ENCODE data around the gene HCFC1. TPM values are rescaled to one million over a fixed set of nuclear protein-coding genes. Genes with fewer than 3 reads are reported as not detected.
A peak's percentile ranks its signal among the peaks of the same experiment; 100 is the strongest.
"Not testable (repeated sequence)": the region's sequence is repeated elsewhere in the genome, so short reads cannot be mapped to it uniquely, and the experiment has no call there.

HCFC1 gene
- total RNA-seq, 2 experiments from 2014 or later: 136 to 138 TPM

DNA sequence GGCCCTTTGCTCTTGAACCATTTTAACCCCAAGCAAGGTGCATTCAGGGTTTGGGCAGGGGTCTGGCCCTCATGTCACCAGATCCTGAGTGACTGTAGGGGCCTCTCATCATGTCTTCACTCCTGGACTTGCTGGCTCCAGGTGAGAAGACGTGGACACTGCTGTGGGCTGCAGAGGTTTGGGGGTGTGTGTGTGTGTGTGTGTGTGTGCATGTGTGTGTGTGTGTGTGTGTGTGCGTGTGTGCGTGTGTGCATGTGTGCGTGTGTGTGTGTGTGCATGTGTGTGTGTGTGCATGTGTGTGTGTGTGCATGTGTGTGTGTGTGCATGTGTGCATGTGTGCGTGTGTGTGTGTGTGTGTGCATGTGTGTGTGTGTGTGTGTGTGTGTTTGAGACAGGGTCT lies 22.8 kb upstream of the HCFC1 start:
- H3K27me3 Mint-ChIP-seq; CTCF ChIA-PET; ATAC-seq; DNase-seq; H3K9me3 Mint-ChIP-seq (ENCODE audit: low read depth); H3K27ac Mint-ChIP-seq; H3K36me3 Mint-ChIP-seq; H3K4me3 Mint-ChIP-seq: not testable (repeated sequence)
- peaks cover 13% of the 10 kb centered on the region for H3K4me1 Mint-ChIP-seq

DNA sequence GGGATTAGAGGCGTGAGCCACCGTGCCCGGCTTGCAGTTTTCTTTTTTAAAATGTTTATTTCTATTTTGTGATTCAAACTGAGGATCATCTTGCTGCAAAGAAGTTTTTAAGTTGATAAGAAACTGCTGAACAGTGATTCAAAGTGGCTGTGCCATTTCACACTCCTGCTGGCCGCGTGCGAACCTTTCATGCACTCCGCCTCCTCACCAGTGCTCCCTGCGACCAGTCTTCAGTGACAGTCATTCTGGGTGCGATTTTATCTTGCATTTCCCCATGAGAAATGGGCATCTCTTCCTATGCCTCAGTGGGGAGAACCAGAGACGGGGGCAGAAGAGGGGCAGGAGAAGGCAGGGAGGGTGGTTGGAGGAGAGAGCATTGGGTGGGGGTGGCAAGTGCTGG lies 22.4 kb upstream of the HCFC1 start:
- H3K4me3 Mint-ChIP-seq: no peak overlapping the region
- no peaks in the 10 kb centered on the region for H3K27me3 Mint-ChIP-seq
- CTCF ChIA-PET: no interaction called here
- ATAC-seq: no peak
- no peaks in the 10 kb centered on the region for H3K9me3 Mint-ChIP-seq (ENCODE audit: low read depth)
- H3K27ac Mint-ChIP-seq: no peak overlapping the region
- no peaks in the 10 kb centered on the region for H3K36me3 Mint-ChIP-seq
- H3K4me1 Mint-ChIP-seq: peaks cover 16% of the 10 kb centered on the region
- DNase-seq: no peak

DNA sequence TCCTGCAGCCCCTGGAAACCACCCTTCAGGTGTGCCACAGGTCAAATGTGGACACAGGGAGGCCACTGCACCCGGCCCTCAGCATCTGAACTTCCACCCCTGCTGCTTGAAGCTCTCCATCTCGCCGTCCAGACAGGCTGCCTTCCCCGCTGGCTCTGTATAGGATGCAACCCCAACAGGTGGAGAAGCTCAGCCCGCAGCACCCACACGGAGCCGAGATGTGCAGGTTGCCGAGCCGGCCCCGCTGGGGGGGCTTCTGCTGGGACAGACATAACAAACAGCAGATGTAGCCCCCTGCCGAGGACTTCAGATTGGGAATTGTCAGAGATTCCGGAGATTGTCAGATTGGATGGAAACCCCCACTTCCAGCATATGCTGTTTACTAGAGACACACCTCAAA lies 21.5 kb upstream of the HCFC1 start:
- Mint-ChIP-seq H3K9me3 (ENCODE audit: low read depth) (no peaks in the 10 kb centered on the region), H3K27me3 (no peaks in the 10 kb centered on the region), H3K4me3 (no peak overlapping the region), H3K27ac (no peak overlapping the region), H3K4me1 (peaks cover 18% of the 10 kb centered on the region), H3K36me3 (no peaks in the 10 kb centered on the region)
- ATAC-seq (no peak), DNase-seq (no peak)
- CTCF ChIA-PET: interaction anchor here (2.2 kb wide), 1 partner anchor 20 kb away, joined by 6 read pairs; no protein-coding TSS in a partner anchor

- Mint-ChIP-seq H3K9me3 (ENCODE audit: low read depth) (no peaks in the 10 kb centered on the region), H3K27ac (no peak overlapping the region), H3K4me3 (no peak overlapping the region), H3K36me3 (no peaks in the 10 kb centered on the region), H3K4me1 (peaks cover 19% of the 10 kb centered on the region), H3K27me3 (no peaks in the 10 kb centered on the region)
- ATAC-seq (no peak), DNase-seq (no peak)
- CTCF ChIA-PET: interaction anchor here (2.2 kb wide), 1 partner anchor 21 kb away, joined by 6 read pairs; no protein-coding TSS in a partner anchor
Observed at GRCh38 chrX:153992180-153992579, 20.6 kb upstream of the HCFC1 start.

DNA sequence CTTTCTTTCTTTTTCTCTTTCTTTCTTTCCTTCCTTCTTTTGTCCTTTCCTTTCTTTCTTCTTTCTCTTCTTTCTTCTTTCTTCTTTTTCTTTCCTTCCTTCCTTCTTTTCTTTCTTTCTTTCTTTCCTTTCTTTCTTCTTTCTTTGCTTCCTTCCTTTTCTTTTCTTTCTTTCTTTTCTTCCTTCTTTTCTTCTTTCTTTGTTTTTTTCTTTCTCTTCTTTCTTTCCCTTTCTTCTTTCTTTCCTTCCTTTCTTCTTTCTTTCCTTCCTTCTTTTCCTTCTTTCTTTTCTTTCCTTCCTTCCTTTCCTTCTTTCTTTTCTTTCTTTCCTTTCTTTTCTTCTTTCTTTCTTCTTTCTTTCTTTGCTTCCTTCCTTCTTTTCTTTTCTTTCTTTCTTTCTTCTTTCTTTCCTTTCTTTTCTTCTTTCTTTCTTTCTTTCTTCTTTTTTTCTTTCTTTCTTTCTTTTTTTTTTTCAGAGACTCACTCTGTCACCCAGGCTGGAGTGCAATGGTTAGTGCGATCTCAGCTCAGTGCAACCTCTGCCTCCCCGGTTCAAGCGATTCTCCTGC lies 19.5 kb upstream of the HCFC1 start:
- no peak overlapping the region for H3K4me3 Mint-ChIP-seq
- no peaks in the 10 kb centered on the region for H3K36me3 Mint-ChIP-seq
- DNase-seq (no peak), ATAC-seq (no peak)
- no peaks in the 10 kb centered on the region for H3K9me3 Mint-ChIP-seq (ENCODE audit: low read depth)
- no peaks in the 10 kb centered on the region for H3K27me3 Mint-ChIP-seq
- CTCF ChIA-PET: interaction anchor here (1.9 to 2.2 kb wide), 2 partner anchors 10 to 22 kb away, joined by 6 to 7 read pairs; no protein-coding TSS in a partner anchor
- peaks cover 27% of the 10 kb centered on the region for H3K4me1 Mint-ChIP-seq
- H3K27ac Mint-ChIP-seq: no peak overlapping the region

GRCh38 chrX:153989973-153990655 lies 18.5 kb upstream of the HCFC1 start:
- DNase-seq: peak; percentile 48
- Mint-ChIP-seq H3K4me3 (no peak overlapping the region), H3K27ac (peak overlapping the region; percentile 79), H3K36me3 (no peaks in the 10 kb centered on the region), H3K4me1 (peaks cover 31% of the 10 kb centered on the region), H3K9me3 (ENCODE audit: low read depth) (no peaks in the 10 kb centered on the region), H3K27me3 (no peaks in the 10 kb centered on the region)
- CTCF ChIA-PET: interaction anchor here (1.0 to 1.9 kb wide), 3 partner anchors 9 to 24 kb away, joined by 3 to 7 read pairs (median 5); no protein-coding TSS in a partner anchor
- no peak for ATAC-seq

GRCh38 chrX:153988493-153988892 lies 16.9 kb upstream of the HCFC1 start:
- no peaks in the 10 kb centered on the region for H3K9me3 Mint-ChIP-seq (ENCODE audit: low read depth)
- ATAC-seq (no peak), DNase-seq (no peak)
- peaks cover 47% of the 10 kb centered on the region for H3K4me1 Mint-ChIP-seq
- no peaks in the 10 kb centered on the region for H3K27me3 Mint-ChIP-seq
- no peak overlapping the region for H3K27ac Mint-ChIP-seq
- H3K4me3 Mint-ChIP-seq: no peak overlapping the region
- H3K36me3 Mint-ChIP-seq: no peaks in the 10 kb centered on the region
- CTCF ChIA-PET: interaction anchor here (1.2 kb wide), 1 partner anchor 25 kb away, joined by 3 read pairs; no protein-coding TSS in a partner anchor

GRCh38 chrX:153984351-153985178 lies 12.9 kb upstream of the HCFC1 start:
- CTCF ChIA-PET: interaction anchor here (1.0 kb wide), 1 partner anchor 10 kb away, joined by 4 read pairs; no protein-coding TSS in a partner anchor
- peaks cover 4% of the 10 kb centered on the region for H3K36me3 Mint-ChIP-seq
- peak overlapping the region; percentile 72 for H3K4me3 Mint-ChIP-seq
- ATAC-seq (peak; percentile 32), DNase-seq (peak; percentile 68)
- peaks cover 65% of the 10 kb centered on the region for H3K4me1 Mint-ChIP-seq
- no peaks in the 10 kb centered on the region for H3K27me3 Mint-ChIP-seq
- no peaks in the 10 kb centered on the region for H3K9me3 Mint-ChIP-seq (ENCODE audit: low read depth)
- peak overlapping the region; percentile 95 for H3K27ac Mint-ChIP-seq

DNA sequence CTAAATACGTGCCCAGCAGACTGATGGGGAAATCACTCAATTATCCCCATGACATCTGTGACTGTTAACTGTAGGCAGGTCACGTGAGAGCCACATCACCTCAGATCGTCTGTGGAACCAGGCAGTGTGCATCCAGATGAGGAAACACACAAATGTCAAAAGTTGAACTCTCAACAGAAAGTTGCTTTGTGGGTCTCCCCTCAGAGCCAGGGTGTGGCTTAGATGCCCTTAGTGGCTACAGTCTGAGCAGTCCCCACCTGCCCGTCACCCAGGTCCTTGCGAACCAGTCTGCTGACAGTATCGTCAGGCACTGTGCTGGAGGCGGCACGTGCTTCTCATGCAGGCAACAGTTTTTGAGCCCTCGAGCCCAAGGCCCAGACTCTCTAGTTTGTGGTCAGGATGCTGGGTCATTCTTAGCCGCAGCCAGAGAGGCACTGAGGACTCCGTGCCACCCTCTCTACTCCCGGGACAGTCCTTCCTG lies 11.7 kb upstream of the HCFC1 start:
- DNase-seq (no peak), ATAC-seq (no peak)
- peak overlapping the region; percentile 43 for H3K4me3 Mint-ChIP-seq
- H3K9me3 Mint-ChIP-seq (ENCODE audit: low read depth): no peaks in the 10 kb centered on the region
- no peaks in the 10 kb centered on the region for H3K27me3 Mint-ChIP-seq
- CTCF ChIA-PET: no interaction called here
- peaks cover 61% of the 10 kb centered on the region for H3K4me1 Mint-ChIP-seq
- H3K27ac Mint-ChIP-seq: peak overlapping the region; percentile 97
- peaks cover 4% of the 10 kb centered on the region for H3K36me3 Mint-ChIP-seq

DNA sequence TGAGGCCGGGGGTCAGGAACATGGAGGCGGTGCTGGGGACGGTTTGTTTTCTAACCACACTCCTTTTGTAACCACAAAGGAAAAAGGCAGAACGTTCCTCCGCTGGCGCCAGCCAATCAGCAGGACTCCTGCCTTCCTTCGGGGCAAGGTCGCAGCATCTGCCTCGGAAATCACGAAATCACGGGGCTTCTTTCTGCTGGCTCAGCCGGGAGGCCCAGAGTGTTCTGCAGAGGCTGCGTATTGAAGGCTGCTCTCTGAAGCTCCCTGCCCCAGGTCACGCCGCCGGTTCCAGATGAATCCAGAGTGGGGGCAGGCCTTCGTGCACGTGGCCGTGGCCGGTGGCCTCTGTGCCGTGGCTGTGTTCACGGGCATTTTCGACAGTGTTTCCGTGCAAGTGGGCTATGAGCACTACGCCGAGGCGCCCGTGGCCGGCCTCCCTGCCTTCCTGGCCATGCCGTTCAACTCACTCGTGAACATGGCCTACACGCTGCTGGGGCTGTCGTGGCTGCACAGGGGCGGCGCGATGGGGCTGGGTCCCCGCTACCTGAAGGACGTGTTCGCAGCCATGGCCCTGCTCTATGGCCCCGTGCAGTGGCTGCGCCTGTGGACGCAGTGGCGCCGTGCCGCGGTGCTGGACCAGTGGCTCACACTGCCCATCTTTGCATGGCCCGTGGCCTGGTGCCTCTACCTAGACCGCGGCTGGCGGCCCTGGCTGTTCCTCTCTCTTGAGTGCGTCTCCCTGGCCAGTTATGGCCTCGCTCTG lies 10.3 kb upstream of the HCFC1 start:
- H3K27ac Mint-ChIP-seq: peak overlapping the region; percentile 97
- peak overlapping the region; percentile 55 for H3K4me3 Mint-ChIP-seq
- H3K36me3 Mint-ChIP-seq: peaks cover 4% of the 10 kb centered on the region
- no peaks in the 10 kb centered on the region for H3K27me3 Mint-ChIP-seq
- H3K4me1 Mint-ChIP-seq: peaks cover 55% of the 10 kb centered on the region
- CTCF ChIA-PET: interaction anchor here (1.0 to 2.2 kb wide), 9 partner anchors 9 to 55 kb away, joined by 3 to 7 read pairs (median 5); partner anchors contain the start of genes HCFC1 and TMEM187
- DNase-seq: peak; percentile 82
- H3K9me3 Mint-ChIP-seq (ENCODE audit: low read depth): no peaks in the 10 kb centered on the region
- peak; percentile 43 for ATAC-seq

DNA sequence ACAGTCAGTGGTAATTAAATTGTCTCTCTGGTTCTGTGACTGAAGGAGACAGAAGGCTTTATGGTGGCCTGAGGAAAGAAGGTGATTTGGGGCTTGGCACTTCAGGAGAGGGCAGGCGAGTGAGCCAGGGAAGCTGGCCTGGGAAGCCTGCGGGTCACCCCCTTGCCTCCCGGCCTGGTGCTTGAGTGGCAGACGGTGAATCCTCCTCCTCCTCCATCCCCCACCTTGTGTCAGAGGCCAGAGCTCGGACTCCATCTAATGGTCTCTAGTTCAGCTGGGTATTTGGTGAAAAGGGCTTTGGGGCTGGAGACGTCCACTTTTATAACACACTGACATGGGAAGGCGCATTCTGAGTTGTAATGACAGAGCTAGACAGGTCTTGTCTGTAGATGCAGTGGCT lies 9.6 kb upstream of the HCFC1 start:
- ATAC-seq: peak; percentile 1
- H3K4me3 Mint-ChIP-seq: peak overlapping the region; percentile 55
- CTCF ChIA-PET: interaction anchor here (0.6 to 2.2 kb wide), 11 partner anchors 8 to 112 kb away, joined by 3 to 7 read pairs (median 5); partner anchors contain the start of genes HCFC1 and TMEM187
- H3K27me3 Mint-ChIP-seq: no peaks in the 10 kb centered on the region
- peak overlapping the region; percentile 97 for H3K27ac Mint-ChIP-seq
- peaks cover 50% of the 10 kb centered on the region for H3K4me1 Mint-ChIP-seq
- no peaks in the 10 kb centered on the region for H3K9me3 Mint-ChIP-seq (ENCODE audit: low read depth)
- peaks cover 4% of the 10 kb centered on the region for H3K36me3 Mint-ChIP-seq
- DNase-seq: no peak

DNA sequence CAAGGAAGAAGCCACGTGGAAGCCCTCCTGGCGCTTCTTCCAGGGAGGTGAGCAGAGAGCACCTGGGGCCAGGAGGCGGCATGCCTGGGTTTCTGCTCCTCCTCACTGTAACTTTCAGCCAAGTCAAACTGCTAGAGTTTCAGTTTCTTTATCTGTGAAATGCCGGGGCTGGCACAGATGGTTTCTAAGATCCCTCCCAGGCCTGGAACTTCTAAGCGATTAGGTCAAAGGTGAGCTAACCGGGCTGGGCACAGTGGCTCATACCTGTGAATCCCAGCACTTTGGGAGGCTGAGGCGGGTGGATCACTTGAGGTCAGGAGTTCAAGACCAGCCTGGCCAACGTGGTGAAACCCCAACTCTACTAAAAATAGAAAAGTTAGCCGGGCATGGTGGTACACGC lies 8.8 kb upstream of the HCFC1 start:
- ATAC-seq: peak; percentile 59
- peak overlapping the region; percentile 69 for H3K4me3 Mint-ChIP-seq
- H3K27me3 Mint-ChIP-seq; H3K36me3 Mint-ChIP-seq; DNase-seq; H3K9me3 Mint-ChIP-seq (ENCODE audit: low read depth): not testable (repeated sequence)
- CTCF ChIA-PET: interaction anchor here (0.8 to 2.2 kb wide), 7 partner anchors 9 to 54 kb away, joined by 3 to 7 read pairs (median 4); partner anchors contain the start of gene HCFC1
- peaks cover 51% of the 10 kb centered on the region for H3K4me1 Mint-ChIP-seq
- peak overlapping the region; percentile 97 for H3K27ac Mint-ChIP-seq

Data from activated CD8-positive, alpha-beta memory T cell treated with anti-CD3 and anti-CD28 coated beads, Interleukin-2, amount 10 ng/mL, durations not matched to agents 7 days and 5 days (primary cell).